Liver (tissue), 9 donors: ENCODE measurements around the gene HPRT1. TPM values are rescaled to one million over a fixed set of nuclear protein-coding genes. Genes with fewer than 3 reads are reported as not detected.

Experiments
- DNase-seq: peaks from one replicate; pipeline ENCODE4 v3.0.0-alpha.2; 2017; ENCODE audit warnings: low spot score
- H3K27ac ChIP-seq, 2 donors: one replicate each; pipeline ENCODE4 v1.7.0; 2013; ENCODE audit warnings: inconsistent platforms in 2 of 2, low read length in 2 of 2, control low read depth in 1 of 2, low read depth in 1 of 2, mild to moderate bottlenecking in 1 of 2
- H3K27me3 ChIP-seq, 4 donors: one replicate each; pipeline versions ENCODE4 v1.6.1 to v1.7.0; 2013; ENCODE audit warnings: low read length in 3 of 4, inconsistent platforms in 1 of 4, mild to moderate bottlenecking in 1 of 4, moderate library complexity in 1 of 4; ENCODE audit not compliant: control insufficient read depth in 4 of 4, insufficient read depth in 4 of 4
- H3K36me3 ChIP-seq, 4 donors: one replicate each; pipeline versions ENCODE4 v1.6.1 to v1.7.0; 2013; ENCODE audit warnings: low read length in 3 of 4, mild to moderate bottlenecking in 3 of 4, low read depth in 1 of 4, moderate library complexity in 1 of 4; ENCODE audit not compliant: control insufficient read depth in 4 of 4, insufficient read depth in 3 of 4
- H3K4me1 ChIP-seq, 4 donors: one replicate each; pipeline versions ENCODE4 v1.6.1 to v1.7.0; 2013; ENCODE audit warnings: low read length in 3 of 4, mild to moderate bottlenecking in 3 of 4, moderate library complexity in 1 of 4; ENCODE audit not compliant: control insufficient read depth in 4 of 4, insufficient read depth in 4 of 4
- H3K4me3 ChIP-seq, 3 donors: one replicate each; pipeline versions ENCODE4 v1.6.1 to v1.7.0; 2013; ENCODE audit warnings: low read length in 3 of 3, control low read depth in 1 of 3, low read depth in 1 of 3, mild to moderate bottlenecking in 1 of 3
- H3K9ac ChIP-seq, 2 donors: one replicate each; pipeline ENCODE4 v1.7.0; 2013; ENCODE audit warnings: low read length in 2 of 2, mild to moderate bottlenecking in 2 of 2, moderate library complexity in 2 of 2, control low read depth in 1 of 2, low read depth in 1 of 2
- H3K9me3 ChIP-seq, 4 donors: one replicate each; pipeline versions ENCODE4 v1.6.1 to v1.7.0; 2013; ENCODE audit warnings: low read length in 3 of 4; ENCODE audit not compliant: control insufficient read depth in 4 of 4
- ATF3 ChIP-seq: IDR thresholded peaks from 2 replicates; pipeline ENCODE4 v1.6.1; 2016; ENCODE audit warnings: antibody characterized with exemption
- CTCF ChIP-seq: fragments of 150-350 bp; IDR thresholded peaks from 2 replicates; pipeline ENCODE4 v1.5.1; 2017; ENCODE audit warnings: improper control_type of control experiment, low read depth, low read length; ENCODE audit not compliant: missing input control
- EGR1 ChIP-seq, 2 donors: IDR thresholded peaks; 2 replicates each; pipeline ENCODE4 v1.6.1; 2016 to 2018; ENCODE audit warnings: antibody characterized with exemption in 2 of 2, low read depth in 2 of 2
- FOXA1 ChIP-seq: IDR thresholded peaks from 2 replicates; pipeline ENCODE4 v1.6.1; 2016; ENCODE audit warnings: antibody characterized with exemption
- FOXA2 ChIP-seq: IDR thresholded peaks from 2 replicates; pipeline ENCODE4 v1.6.1; 2016; ENCODE audit warnings: antibody characterized with exemption
- GABPA ChIP-seq, 2 donors: IDR thresholded peaks in 1 of 2; conservative IDR thresholded peaks in 1 of 2; 2 replicates each; pipeline ENCODE4 v1.6.1; 2016; ENCODE audit warnings: antibody characterized with exemption in 2 of 2, mild to moderate bottlenecking in 1 of 2, moderate library complexity in 1 of 2
- HNF4A ChIP-seq, 2 donors: conservative IDR thresholded peaks; 2 replicates each; pipeline ENCODE4 v1.6.1; 2016; ENCODE audit warnings: antibody characterized with exemption in 2 of 2, mild to moderate bottlenecking in 2 of 2
- HNF4G ChIP-seq: IDR thresholded peaks from 2 replicates; pipeline ENCODE4 v1.6.1; 2016; ENCODE audit warnings: antibody characterized with exemption
- JUND ChIP-seq, 2 donors: IDR thresholded peaks; 2 replicates each; pipeline ENCODE4 v1.6.1; 2016; ENCODE audit warnings: antibody characterized with exemption in 2 of 2
- MAX ChIP-seq: IDR thresholded peaks from 2 replicates; pipeline ENCODE4 v1.6.1; 2016; ENCODE audit warnings: antibody characterized with exemption
- NR2F2 ChIP-seq: IDR thresholded peaks from 2 replicates; pipeline ENCODE4 v1.6.1; 2016; ENCODE audit warnings: antibody characterized with exemption
- RAD21 ChIP-seq, 2 donors: IDR thresholded peaks; 2 replicates each; pipeline ENCODE4 v1.6.1; 2016; ENCODE audit warnings: antibody characterized with exemption in 2 of 2, mild to moderate bottlenecking in 2 of 2
- RXRA ChIP-seq, 2 donors: IDR thresholded peaks; 2 replicates each; pipeline ENCODE4 v1.6.1; 2017 to 2018; ENCODE audit warnings: antibody characterized with exemption in 2 of 2, mild to moderate bottlenecking in 1 of 2
- SP1 ChIP-seq: IDR thresholded peaks from 2 replicates; pipeline ENCODE4 v1.6.1; 2018; ENCODE audit warnings: antibody characterized with exemption, mild to moderate bottlenecking
- TAF1 ChIP-seq: conservative IDR thresholded peaks from 2 replicates; pipeline ENCODE4 v1.6.1; 2016; ENCODE audit warnings: antibody characterized with exemption, mild to moderate bottlenecking
- YY1 ChIP-seq: IDR thresholded peaks from 2 replicates; pipeline ENCODE4 v1.6.1; 2016; ENCODE audit warnings: antibody characterized with exemption, mild to moderate bottlenecking
- WGBS: extraction: QIAGEN DNeasy Blood & Tissue Kit; methylation state at CpG from one replicate; pipeline ENCODE4 v1.1.7; 2013; 5-methylcytosine and 5-hydroxymethylcytosine counted together
- polyA plus RNA-seq, 2 donors: library from polyadenylated mRNA; stranded (reverse) in 1 of 2; unstranded in 1 of 2; fragments of 200-250 nt in 1 of 2; fragments of >200 nt in 1 of 2; fragmentation: Nextera tagmentation in 1 of 2; extraction: Ambion mirVana in 1 of 2; gene quantifications; one replicate each; pipeline versions ENCODE4 v1.2.1 to v1.2.3, GENCODE V29; 2013 to 2015
- total RNA-seq, 2 donors: library from RNA; depleted of rRNA; stranded (reverse); fragments of >200 nt; gene quantifications; one replicate each; pipeline ENCODE4 v1.2.3, GENCODE V29; 2014
- TF ChIP-seq, protein P1 (sequence below): IDR thresholded peaks from 2 replicates; pipeline ENCODE4 v1.6.1; 2016; ENCODE audit warnings: antibody characterized with exemption
- donor health status: healthy.
- donor health status: healthy.
- donor health status: healthy.
- donor health status: healthy.
- donor health status: healthy.

The HPRT1 gene
- total and polyA plus RNA-seq, 4 donors: 5.7 to 18.4 (median 12.1) TPM

- TF ChIP-seq, protein P1, sequence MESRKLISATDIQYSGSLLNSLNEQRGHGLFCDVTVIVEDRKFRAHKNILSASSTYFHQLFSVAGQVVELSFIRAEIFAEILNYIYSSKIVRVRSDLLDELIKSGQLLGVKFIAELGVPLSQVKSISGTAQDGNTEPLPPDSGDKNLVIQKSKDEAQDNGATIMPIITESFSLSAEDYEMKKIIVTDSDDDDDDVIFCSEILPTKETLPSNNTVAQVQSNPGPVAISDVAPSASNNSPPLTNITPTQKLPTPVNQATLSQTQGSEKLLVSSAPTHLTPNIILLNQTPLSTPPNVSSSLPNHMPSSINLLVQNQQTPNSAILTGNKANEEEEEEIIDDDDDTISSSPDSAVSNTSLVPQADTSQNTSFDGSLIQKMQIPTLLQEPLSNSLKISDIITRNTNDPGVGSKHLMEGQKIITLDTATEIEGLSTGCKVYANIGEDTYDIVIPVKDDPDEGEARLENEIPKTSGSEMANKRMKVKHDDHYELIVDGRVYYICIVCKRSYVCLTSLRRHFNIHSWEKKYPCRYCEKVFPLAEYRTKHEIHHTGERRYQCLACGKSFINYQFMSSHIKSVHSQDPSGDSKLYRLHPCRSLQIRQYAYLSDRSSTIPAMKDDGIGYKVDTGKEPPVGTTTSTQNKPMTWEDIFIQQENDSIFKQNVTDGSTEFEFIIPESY: no peak
Measured at GRCh38 chrX:134533352-134533751, 73.4 kb downstream of the HPRT1 start (continued).

GRCh38 chrX:134533952-134534351, 74.0 kb downstream of the HPRT1 start:
- H3K27ac ChIP-seq: no peak overlapping the region
- H3K4me3 ChIP-seq: no peak overlapping the region
- WGBS: 56% methylated on average over 4 of the region's 4 CpGs
- no peak overlapping the region for H3K9ac ChIP-seq
- H3K4me1 ChIP-seq: no peaks in the 10 kb centered on the region
- H3K9me3 ChIP-seq: no peaks in the 10 kb centered on the region
- H3K27me3 ChIP-seq: no peaks in the 10 kb centered on the region
- TF ChIP-seq YY1 (no peak), NR2F2 (no peak), CTCF (no peak)
- H3K36me3 ChIP-seq: no peaks in the 10 kb centered on the region
- DNase-seq: no peak

DNA sequence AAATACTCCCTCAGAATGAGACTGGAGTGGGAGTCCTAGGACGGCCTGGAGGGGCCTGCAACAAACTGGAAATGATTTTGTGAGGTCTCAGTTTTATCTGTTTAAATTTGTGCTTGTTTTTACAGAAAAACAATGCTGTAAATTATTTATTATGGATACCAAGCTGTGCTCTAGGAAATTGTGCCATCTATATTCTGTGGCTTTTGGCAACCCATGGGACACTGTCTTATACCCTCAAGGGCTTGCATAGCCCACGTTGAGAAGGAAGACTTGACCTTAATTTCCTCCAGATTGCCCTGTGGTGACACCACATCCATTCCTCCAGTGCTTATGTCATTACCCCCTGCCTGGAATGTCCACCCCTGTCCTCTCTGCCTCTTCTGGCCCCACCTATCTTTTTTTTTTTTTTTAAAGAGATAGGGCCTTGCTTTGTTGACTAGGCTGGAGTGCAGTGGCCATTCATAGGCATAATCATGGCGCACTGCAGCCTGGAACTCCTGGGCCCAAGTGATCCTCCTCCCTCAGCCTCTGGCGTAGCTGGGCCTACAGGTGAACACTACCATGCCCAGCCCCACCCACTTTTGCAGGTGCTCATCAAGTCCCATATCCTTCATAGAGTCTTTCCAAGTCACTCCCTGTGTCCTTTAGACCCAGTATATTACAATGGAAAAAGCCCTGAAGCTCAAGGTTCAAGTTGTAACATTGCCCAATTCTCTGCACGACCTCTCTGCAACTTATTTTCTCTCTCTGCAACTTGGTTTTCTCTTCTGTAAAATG, 77.4 kb downstream of the HPRT1 start:
- no peaks in the 10 kb centered on the region for H3K4me1 ChIP-seq
- H3K9ac ChIP-seq: no peak overlapping the region
- no peaks in the 10 kb centered on the region for H3K27me3 ChIP-seq
- no peak for DNase-seq
- H3K36me3 ChIP-seq: no peaks in the 10 kb centered on the region
- no peak overlapping the region for H3K4me3 ChIP-seq
- H3K27ac ChIP-seq: no peak overlapping the region
- no peaks in the 10 kb centered on the region for H3K9me3 ChIP-seq
- TF ChIP-seq NR2F2: peak; percentile 26
- TF ChIP-seq FOXA2: no peak
- no peak for TF ChIP-seq MAX
- 69% methylated on average over 5 of the region's 5 CpGs for WGBS

- no peak overlapping the region for H3K27ac ChIP-seq
- no peaks in the 10 kb centered on the region for H3K9me3 ChIP-seq
- whole genome bisulfite sequencing: 79% methylated on average over 5 of the region's 5 CpGs
- no peak overlapping the region for H3K9ac ChIP-seq
- no peak for DNase-seq
- peaks cover 0 to 1% (median 0%) of the 10 kb centered on the region in 4 donors for H3K27me3 ChIP-seq
- H3K4me1 ChIP-seq: no peaks in the 10 kb centered on the region
- no peak overlapping the region for H3K4me3 ChIP-seq
- no peaks in the 10 kb centered on the region for H3K36me3 ChIP-seq
- no peak for TF ChIP-seq HNF4A (conservative IDR thresholded peaks at IDR 0.05)
- TF ChIP-seq GABPA (IDR thresholded peaks at IDR 0.05 in 1 of 2, conservative IDR thresholded peaks at IDR 0.05 in 1 of 2): no peak
- TF ChIP-seq MAX: no peak
- TF ChIP-seq ATF3: no peak
- no peak for TF ChIP-seq RXRA (IDR thresholded peaks at IDR 0.05)
- no peak for TF ChIP-seq NR2F2
- TF ChIP-seq SP1: no peak
- TF ChIP-seq HNF4G: no peak
- TF ChIP-seq CTCF: no peak
- TF ChIP-seq FOXA1: no peak
- TF ChIP-seq, protein P1: no peak
- no peak for TF ChIP-seq RAD21 (IDR thresholded peaks at IDR 0.05)
- no peak for TF ChIP-seq EGR1 (IDR thresholded peaks at IDR 0.05; ENCODE audit: low read depth in 2 of 2)
- TF ChIP-seq JUND (IDR thresholded peaks at IDR 0.05): no peak
- no peak for TF ChIP-seq YY1
- TF ChIP-seq TAF1: no peak
Measured at GRCh38 chrX:134538316-134538715, 78.4 kb downstream of the HPRT1 start.
